ENCODE measurements around the gene BMP3. TPM values are rescaled to one million over a fixed set of nuclear protein-coding genes. Genes with fewer than 3 reads are reported as not detected.

BMP3 gene, protein sequence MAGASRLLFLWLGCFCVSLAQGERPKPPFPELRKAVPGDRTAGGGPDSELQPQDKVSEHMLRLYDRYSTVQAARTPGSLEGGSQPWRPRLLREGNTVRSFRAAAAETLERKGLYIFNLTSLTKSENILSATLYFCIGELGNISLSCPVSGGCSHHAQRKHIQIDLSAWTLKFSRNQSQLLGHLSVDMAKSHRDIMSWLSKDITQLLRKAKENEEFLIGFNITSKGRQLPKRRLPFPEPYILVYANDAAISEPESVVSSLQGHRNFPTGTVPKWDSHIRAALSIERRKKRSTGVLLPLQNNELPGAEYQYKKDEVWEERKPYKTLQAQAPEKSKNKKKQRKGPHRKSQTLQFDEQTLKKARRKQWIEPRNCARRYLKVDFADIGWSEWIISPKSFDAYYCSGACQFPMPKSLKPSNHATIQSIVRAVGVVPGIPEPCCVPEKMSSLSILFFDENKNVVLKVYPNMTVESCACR
- 1 to 10 TPM in 3 of 4 donors, under 1 TPM in 1; 0.83 to 1.5 (median 1.2) TPM for total RNA-seq

GRCh38 chr4:81030061-81030980 is at the start of gene BMP3:
BMP3 (plus strand) TSS chr4:81030708; CDS start chr4:81031285, 577 bp downstream.
- 1 to 4% methylated on average over 31 to 42 of the region's 43 CpGs for WGBS, 2 donors
- intact Hi-C loops (cut with DNase I; ENCODE audit: low total_unique reads): no loop called here
- DNase-seq (ENCODE audit: low spot score in 2 of 2): no peak
- H3K4me3 ChIP-seq (ENCODE audit: low read depth, poor library complexity, severe bottlenecking): peak within 1 kb of the TSS; percentile 1
- no peak for TF ChIP-seq POLR2A (IDR thresholded peaks at IDR 0.05)
- TF ChIP-seq CTCF (IDR thresholded peaks at IDR 0.05): no peak

DNA sequence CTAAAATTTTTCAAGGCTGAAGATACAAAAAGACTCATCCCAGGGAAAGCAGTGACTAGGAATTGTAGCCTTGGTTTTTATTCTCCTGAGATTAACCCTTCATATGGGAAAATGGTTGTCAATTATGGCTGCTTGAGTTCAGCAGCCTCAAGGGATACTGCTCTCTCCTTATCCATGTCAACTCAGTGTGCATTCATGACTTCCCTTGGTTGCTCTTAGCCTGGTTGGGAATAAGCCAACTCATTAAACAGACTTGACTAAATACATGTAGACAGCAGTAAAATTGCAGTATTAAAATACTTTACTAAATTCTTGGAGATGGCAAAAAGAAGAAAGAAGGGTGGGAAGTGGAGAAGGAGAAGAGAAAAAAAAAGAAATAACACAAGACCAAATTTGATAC is 44.5 kb upstream of the BMP3 start:
- TF ChIP-seq POLR2A (IDR thresholded peaks at IDR 0.05): no peak
- intact Hi-C loops (cut with DNase I; ENCODE audit: low total_unique reads): no loop called here

DNA sequence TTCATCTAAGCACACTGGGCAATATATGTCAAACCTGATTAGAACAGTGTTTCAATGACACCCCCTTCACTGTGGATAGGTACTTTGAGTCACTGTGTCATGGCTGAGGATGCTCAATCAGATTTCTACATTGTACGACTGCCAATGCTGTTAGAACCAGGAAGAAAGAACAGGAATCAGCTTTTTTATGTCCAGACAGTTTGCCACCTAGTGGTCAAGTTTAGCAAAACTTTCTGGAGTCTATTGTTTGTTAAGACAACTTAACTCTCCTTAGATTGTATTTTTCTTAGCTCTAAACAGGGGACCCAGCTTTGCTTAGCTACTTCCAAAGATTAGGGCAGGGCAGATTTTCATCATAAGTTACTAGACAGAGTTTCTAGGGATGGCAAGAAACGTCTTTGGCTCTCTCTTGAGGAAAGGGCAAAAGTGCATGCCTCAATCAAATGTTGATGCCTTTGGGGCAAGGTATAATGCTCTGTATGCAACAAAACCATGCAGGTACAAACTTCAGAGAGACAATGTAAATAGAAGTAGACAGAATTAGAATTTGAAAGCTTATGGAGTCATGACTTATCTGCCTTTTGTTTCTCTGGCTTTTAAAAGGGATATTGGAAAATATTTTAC is 40.5 kb upstream of the BMP3 start:
- no peak overlapping the region for H3K4me3 ChIP-seq (ENCODE audit: low read depth, poor library complexity, severe bottlenecking)
- no peak for TF ChIP-seq POLR2A (IDR thresholded peaks at IDR 0.05)
- no peak for TF ChIP-seq CTCF (IDR thresholded peaks at IDR 0.05)
- intact Hi-C loops (cut with DNase I; ENCODE audit: low total_unique reads): loop anchor here (10.0 kb wide), 1 partner anchor 625 kb away; no protein-coding TSS in a partner anchor
- peak in 1 of 2 donors; percentile 20 for DNase-seq (ENCODE audit: low spot score in 2 of 2)
- 4 to 7% methylated on average over 2 of the region's 2 CpGs for WGBS, 2 donors

More for the DNA sequence above, 44.5 kb upstream of the BMP3 start:
- no peak overlapping the region for H3K4me3 ChIP-seq (ENCODE audit: low read depth, poor library complexity, severe bottlenecking)
- no peak for DNase-seq (ENCODE audit: low spot score in 2 of 2)

GRCh38 chr4:80990851-80991250 is 39.7 kb upstream of the BMP3 start:
- intact Hi-C loops (cut with DNase I; ENCODE audit: low total_unique reads): loop anchor here (10.0 kb wide), 1 partner anchor 626 kb away; no protein-coding TSS in a partner anchor
- 73 to 76% methylated on average over 2 of the region's 2 CpGs for WGBS, 2 donors

DNA sequence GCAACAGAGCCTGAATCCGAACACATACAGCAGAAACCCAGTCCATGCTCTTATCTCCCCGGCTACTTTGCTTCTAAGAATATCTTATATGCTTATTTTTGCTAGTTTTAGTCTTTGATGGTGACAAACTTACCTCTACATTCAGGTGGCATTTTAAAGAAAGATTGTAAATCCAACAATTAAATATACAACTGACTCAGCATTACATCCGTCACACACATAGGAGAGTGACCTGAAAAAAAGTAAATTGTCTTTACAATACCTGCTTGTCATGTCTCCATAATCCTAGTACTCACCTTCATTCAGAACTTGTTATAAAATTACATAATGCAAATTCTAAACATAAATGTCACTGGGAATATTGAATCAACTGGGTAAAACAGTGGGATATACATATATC is 30.6 kb upstream of the BMP3 start:
- H3K4me3 ChIP-seq (ENCODE audit: low read depth, poor library complexity, severe bottlenecking): no peak overlapping the region
- intact Hi-C loops (cut with DNase I; ENCODE audit: low total_unique reads): loop anchor here (10.0 kb wide), 1 partner anchor 635 kb away; no protein-coding TSS in a partner anchor
- TF ChIP-seq POLR2A (IDR thresholded peaks at IDR 0.05) (no peak), CTCF (IDR thresholded peaks at IDR 0.05) (no peak)
- DNase-seq (ENCODE audit: low spot score in 2 of 2): no peak
- 89 to 90% methylated on average over 3 of the region's 3 CpGs for WGBS, 2 donors

More at GRCh38 chr4:80990851-80991250, 39.7 kb upstream of the BMP3 start:
- no peak for DNase-seq (ENCODE audit: low spot score in 2 of 2)
- no peak for TF ChIP-seq POLR2A (IDR thresholded peaks at IDR 0.05)
- no peak for TF ChIP-seq CTCF (IDR thresholded peaks at IDR 0.05)
- H3K4me3 ChIP-seq (ENCODE audit: low read depth, poor library complexity, severe bottlenecking): no peak overlapping the region
